HG03432 (cell line): ENCODE results near the gene SIMC1.
"Not testable (repeated sequence)": the region's sequence is repeated elsewhere in the genome, so short reads cannot be mapped to it uniquely, and the experiment has no call there.

ENCODE experiments used
- ATAC-seq: cut with Tn5 transposase; IDR thresholded peaks from one replicate; pipeline ENCODE4 v1.9.1; 2021; ENCODE audit warnings: mild to moderate bottlenecking, moderate library complexity; ENCODE audit not compliant: unreplicated experiment

The SIMC1 gene

DNA sequence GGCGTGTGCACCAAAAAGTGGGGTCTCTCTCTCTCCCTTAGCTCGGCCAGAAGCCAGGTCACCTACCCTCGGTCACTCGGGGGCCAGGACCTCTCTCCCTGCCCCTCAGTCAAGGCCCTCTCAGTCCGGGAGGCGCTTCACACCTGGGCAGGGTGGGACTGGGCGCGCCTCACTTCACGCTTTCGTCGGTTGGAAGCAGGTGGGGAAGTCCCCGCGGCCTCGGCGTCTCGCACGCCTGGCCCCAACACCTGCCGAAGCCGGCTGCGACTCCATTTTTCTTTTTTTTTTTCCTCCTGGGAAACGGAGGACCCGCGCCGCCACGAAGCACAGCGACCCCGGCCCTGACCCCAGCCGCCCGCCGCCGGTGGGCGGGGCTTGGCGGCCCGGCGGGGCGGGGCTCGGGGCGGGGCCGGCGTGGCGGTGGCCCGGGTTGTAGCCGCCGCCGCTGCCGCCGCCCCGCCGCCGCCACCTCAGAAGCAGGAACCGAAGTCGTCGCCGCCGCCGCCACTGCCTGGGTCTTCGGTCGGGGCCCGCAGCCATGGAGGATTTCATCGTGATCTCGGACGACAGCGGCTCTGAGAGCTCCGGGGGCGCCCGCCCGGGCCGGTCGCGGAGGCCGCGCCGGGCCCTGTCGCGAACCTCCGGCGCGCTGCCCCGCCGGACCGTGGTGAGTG is at the start of gene SIMC1:
SIMC1 (plus strand) TSS at position 454 of the 674 bp plus-strand sequence; CDS start at position 539, 85 bp downstream.
- ATAC-seq, result peak; percentile 79

GRCh38 chr5:176188506-176189193 is 49.6 kb upstream of the SIMC1 start:
- no peak for ATAC-seq

DNA sequence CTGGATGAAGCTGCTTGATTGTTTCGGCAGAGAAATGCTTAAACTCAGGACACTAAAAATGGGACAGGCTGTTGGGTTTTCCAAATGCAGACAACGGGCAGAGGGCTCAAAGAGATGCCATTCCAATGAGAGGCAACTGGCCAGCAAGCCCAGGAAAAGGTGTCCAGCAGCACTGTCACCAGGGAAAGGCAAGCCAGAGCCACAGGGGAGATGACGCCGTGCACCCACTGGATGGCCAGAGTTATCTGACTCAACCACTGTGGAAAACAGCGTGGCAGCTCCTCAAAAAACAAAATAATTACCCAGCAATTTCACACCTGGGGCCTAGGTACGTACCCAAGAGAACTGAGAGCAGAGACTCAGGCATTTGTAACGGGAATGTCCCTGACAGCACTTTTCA is 48.4 kb upstream of the SIMC1 start:
- ATAC-seq, result no peak

DNA sequence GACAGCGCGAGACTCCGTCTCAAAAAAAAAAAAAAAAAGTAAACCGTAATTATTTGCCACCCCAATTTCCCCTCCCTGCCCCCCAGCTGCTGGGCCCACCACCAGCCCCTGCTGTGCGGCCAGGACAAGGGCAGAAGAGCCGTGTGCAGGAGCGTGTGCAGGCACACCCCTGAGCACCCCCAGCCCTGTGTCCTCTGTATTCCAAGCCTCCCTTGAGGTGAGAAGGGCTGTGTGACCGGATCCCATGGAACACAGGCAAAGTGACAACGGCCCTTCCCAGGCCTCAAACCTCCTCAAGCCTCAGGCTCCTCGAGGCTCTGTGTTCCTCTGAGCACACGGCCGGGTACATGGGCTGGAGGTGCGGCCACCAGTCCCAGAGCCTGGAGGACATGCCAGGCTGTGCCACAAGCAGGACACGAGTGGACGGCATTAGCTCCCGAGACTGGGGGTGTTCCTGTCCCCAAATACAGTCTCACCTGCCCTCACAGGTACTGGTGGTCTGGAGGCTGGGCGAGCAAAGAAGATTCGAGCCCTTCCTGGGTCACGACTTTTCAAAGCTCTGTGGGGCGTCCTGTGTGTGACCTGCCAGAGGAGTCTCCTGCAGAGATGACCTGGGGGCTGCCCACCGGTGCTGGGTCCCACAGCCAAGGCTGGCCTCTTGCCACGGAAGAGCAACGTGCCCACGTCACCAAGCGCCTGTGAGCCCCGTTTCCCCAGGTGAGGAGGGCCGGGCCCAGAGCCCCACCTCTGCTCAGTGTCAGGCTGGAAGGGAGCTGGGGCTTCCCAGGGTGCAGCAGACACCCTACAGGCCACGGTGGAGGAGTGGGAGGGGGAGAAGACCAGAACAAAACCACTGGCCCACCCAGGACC is 47.1 kb upstream of the SIMC1 start:
- ATAC-seq, result no peak

DNA sequence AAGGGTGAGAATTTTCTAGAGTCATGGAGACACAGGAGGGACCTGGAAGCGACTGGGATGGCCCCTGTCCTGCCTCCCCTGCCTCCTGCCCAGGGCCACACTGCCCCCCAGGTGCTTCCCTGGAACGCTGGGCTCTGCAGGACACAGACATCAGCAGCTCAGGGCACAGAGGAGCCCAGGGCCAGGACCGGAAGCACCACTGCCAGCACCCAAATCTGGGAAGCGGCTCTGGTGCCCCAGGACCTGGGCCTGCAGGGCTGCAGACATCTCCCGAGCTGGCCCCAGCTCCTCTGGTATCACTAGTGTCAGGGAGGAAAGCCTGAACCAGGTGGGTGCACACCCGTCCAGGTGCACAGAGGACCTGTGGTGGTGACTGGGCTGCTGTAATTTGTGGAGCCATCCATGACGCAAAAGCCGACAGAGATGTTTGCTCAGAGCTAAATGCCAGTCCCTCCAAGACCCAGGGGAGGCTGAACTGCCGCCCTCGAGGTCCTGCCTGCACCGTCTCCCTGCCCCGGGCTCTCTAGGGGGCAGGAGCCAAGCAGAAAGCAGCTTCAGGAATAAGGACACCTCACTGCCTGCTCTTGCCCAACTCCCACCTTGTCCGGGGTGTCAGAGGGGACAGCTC is 46.0 kb upstream of the SIMC1 start:
- ATAC-seq, result no peak

DNA sequence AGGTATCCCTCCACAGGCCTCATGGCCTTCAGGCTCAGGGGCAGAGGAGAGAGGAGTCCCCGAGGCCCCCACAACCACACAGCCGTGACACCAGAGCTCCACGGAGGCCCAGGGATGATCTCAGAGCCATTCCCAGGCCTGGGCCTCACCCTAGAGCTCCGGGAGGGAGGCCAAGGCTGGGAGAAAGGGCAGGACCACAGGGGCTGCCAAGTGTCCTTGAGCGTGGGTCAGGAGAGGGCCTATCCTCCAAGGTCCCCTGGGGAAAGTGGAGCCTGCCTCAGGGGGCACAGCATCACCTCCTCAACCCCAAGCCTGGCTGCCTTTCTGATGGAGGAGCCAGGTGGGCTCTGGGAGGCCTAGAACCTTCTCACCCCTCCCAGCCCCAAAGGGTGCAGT is 45.5 kb upstream of the SIMC1 start:
- ATAC-seq, result not testable (repeated sequence)

DNA sequence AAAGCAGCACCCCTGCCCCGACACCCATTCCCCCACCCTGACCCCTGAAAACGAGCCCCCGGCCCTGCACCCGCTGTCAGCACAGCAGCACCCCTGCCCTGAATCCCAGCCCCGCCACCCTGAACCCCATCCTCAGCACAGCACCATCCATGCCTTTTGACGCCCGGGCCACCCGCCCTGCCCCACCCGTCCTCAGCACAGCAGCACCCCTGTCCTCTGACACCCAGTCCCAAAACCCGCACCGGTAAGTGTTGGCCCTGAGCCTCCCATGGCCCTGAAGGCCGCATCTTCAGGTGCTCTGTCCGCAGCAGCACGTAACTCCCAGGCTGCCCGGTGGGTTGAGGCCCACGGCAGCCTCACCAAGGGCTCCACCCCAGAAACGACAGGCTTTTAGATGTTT is 44.6 kb upstream of the SIMC1 start:
- ATAC-seq, result not testable (repeated sequence)

GRCh38 chr5:176194238-176195083 is 43.8 kb upstream of the SIMC1 start:
- ATAC-seq, result not testable (repeated sequence)

GRCh38 chr5:176195084-176195413 is 43.2 kb upstream of the SIMC1 start:
- ATAC-seq, result not testable (repeated sequence)

DNA sequence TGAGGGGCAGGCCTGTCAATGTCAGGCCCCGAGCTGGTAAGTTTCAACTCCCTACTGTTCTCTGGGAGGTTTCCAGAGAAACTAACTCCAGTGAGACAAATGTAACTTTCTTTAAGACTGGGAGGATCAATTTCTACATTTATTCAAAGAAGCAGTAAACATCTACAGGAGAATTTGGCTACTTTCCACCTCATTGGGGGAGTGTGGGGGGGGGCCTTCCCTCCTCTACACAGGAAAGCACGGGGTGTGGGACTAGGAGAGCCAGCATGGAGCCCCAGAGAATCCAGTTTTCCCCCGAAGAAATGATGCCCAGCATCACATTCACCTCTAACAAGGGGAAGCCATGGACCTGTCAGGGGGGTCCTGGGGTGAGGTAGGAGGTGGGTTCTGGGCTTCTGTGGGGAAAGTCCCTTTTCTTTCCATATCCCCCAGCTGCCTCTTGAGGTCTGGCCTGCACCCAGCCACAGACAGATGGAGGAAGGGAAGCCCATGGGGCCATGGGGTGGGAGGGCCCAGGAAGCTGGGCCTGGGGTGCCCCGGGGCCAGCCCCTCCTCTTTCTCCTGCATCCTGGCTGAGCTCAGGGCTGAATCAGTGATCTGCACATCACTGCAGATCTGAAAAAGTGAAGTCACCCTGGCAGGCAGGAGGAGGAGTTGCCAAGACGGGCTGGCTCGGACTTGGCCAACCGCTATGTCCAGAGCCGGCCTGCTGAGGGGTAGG is 42.6 kb upstream of the SIMC1 start:
- not testable (repeated sequence) for ATAC-seq

GRCh38 chr5:176196781-176197180 is 41.4 kb upstream of the SIMC1 start:
- not testable (repeated sequence) for ATAC-seq

- ATAC-seq, result not testable (repeated sequence)
These were observed 40.9 kb upstream of the SIMC1 start for GRCh38 chr5:176197234-176197858.

- ATAC-seq, result not testable (repeated sequence)
These were observed 39.9 kb upstream of the SIMC1 start for GRCh38 chr5:176198299-176198698.

DNA sequence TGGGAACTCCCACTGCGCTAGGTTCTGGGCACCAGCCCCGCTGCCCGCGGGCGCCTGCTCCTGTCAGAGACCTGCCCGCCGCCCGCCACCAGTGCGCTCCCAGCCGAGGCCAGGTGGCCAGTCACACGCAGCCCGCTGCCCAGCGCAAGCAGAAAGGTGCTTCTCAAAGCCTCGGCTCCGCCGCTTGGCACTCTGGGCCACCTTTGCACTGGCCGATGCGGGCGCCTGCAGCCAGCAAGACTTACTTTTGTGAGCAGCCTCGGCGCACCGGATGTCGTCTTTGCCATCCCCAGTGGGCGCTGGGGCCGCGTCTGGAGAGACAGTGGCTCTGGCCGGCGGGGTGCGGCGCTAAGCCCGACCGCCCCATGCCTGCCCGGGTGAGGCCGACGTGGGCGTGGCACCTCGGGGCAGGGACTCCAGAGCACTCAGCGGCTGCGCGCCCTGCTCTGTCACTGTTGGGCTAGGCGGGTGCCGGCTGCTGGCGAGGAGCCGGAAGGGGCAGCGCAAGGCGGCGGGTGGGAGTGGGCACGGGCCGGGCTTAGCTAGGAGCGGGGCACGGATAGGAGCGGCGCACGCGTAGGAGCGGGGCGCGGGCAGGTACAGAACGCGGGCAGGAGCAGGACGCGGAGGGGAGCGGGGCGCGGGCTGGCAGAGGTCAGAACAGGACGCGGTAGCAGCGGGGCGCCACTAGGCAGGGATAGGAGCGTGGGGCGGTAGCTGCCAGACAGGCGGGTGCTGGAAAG is 39.1 kb upstream of the SIMC1 start:
- ATAC-seq, result not testable (repeated sequence)

DNA sequence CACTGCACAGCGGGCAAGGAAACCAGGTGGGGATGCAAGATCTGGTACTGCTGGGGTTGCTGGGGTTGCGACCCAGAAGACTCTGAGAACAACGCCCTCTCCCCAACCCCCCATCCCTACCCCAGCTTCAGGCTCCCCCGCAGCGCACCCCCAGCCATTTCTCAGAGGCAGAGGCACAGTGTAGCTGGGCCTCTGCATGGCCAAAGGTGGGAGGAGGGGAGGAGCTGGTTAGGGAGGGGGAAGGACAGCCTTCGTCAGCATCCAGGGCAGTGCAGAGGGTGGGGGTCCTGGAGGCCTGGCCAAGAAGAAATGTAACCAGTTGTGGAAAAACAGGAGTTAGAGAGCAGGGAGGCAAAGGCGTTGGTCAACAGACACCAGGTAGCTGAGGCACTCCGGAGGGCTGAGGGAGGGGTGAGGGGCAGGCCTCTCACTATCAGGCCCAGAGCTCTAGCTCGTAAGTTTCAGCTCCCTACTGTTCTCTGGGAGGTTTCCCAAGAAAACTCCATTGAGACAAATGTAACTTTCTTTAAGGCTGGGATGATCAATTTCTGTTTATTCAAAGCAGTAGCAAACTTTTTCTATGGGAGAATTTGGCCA is 38.3 kb upstream of the SIMC1 start:
- ATAC-seq, result not testable (repeated sequence)

- no peak for ATAC-seq
These were observed 36.4 kb upstream of the SIMC1 start for GRCh38 chr5:176201811-176202210.

DNA sequence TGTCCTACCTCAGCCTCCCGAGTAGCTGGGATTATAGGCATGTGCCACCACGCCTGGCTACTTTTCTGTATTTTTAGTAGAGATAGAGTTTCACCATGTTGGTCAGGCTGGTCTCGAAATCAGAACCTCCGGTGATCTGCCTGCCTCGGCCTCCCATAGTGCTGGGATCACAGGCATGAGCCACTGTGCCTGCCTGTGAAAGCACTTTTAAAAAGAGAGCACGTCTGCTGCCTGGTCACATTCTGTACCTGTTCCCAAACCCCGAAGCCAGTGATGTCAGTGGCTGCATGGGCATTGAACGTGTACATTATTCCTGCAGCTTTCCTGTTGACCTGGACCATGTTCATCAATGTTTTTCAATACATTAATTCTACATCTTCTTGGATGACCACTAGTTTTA is 35.1 kb upstream of the SIMC1 start:
- no peak for ATAC-seq

DNA sequence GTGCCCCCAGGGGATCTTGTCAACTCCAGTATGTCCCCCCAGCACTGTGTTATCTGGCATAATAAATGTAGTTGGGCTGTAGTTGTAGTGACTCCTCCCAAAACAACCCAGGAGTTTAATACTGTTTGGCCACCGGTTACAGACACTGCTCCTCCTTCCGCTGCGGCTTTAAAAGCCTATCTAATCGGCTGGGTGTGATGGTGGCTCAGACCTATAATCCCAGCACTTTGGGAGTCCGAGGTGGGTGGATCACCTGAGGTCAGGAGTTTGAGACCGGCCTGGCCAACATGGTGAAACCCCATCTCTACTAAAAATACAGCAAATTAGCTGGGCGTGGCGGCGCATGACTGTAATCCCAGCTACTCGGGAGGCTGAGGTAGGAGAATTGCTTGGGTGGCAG is 34.7 kb upstream of the SIMC1 start:
- not testable (repeated sequence) for ATAC-seq
